Skeletal muscle satellite cell (primary cell): ENCODE results near the gene PDGFB.
"Not testable (repeated sequence)": the region's sequence is repeated elsewhere in the genome, so short reads cannot be mapped to it uniquely, and the experiment has no call there.

ENCODE experiments used
- H3K27me3 ChIP-seq: 2 replicates; pipeline ENCODE4 v1.7.0; 2013; ENCODE audit warnings: low read length; ENCODE audit not compliant: control insufficient read depth, insufficient read depth
- H3K36me3 ChIP-seq: 2 replicates; pipeline ENCODE4 v1.7.0; 2013; ENCODE audit warnings: mild to moderate bottlenecking, control low read depth, low read length; ENCODE audit not compliant: insufficient read depth
- H3K4me1 ChIP-seq: 2 replicates; pipeline ENCODE4 v1.7.0; 2013; ENCODE audit warnings: low read length; ENCODE audit not compliant: control insufficient read depth, insufficient read depth
- H3K4me2 ChIP-seq: 2 replicates; pipeline ENCODE4 v1.7.0; 2013; ENCODE audit warnings: mild to moderate bottlenecking, low read length
- H3K4me3 ChIP-seq: 2 replicates; pipeline ENCODE4 v1.7.0; 2013; ENCODE audit warnings: low read length
- H3K9ac ChIP-seq: 2 replicates; pipeline ENCODE4 v1.7.0; 2013; ENCODE audit warnings: mild to moderate bottlenecking, low read depth, low read length, moderate library complexity
- H3K9me3 ChIP-seq: replicated peaks from 2 replicates; pipeline ENCODE4 v1.7.0; 2013; ENCODE audit warnings: mild to moderate bottlenecking, control low read depth, low read length

Gene PDGFB

DNA sequence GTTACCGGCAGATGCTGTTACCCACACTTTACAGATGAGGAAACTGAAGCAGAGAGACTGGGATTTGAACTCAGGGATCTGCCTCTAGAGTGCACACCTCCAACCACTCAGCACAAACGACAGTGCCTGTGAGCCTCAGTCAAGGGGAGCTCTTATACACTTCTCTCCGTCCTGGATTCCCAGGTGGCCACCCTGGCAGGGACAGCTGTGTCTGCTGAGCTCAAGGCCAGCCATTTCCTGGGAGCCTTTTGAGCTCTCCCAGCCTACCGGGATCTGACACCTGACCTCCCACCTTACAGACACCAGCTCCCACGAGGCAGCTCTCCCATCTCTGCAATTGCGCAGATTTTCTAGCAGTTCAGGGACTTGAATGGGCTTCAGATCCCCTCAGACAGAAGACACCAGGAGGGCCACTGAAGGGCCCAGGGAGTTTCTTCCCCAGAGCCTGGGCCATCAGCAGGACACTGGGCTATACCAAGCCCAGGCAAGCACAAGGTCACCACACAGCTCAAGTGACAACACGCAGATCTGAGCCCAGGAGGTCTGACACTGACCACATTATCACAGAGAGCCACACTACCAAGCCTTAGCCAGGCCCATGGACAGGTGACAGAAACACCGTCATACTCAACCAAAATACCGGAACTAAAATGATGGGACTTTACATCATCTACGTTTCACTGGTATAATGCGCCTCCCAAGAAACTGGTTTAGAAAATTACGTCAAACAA lies 17.1 kb downstream of the PDGFB start:
- Histone ChIP-seq H3K27me3 (no peaks in the 10 kb centered on the region), H3K4me3 (no peak overlapping the region), H3K9ac (no peak overlapping the region), H3K9me3 (no peaks in the 10 kb centered on the region), H3K4me2 (no peak overlapping the region), H3K4me1 (no peaks in the 10 kb centered on the region), H3K36me3 (no peaks in the 10 kb centered on the region)

DNA sequence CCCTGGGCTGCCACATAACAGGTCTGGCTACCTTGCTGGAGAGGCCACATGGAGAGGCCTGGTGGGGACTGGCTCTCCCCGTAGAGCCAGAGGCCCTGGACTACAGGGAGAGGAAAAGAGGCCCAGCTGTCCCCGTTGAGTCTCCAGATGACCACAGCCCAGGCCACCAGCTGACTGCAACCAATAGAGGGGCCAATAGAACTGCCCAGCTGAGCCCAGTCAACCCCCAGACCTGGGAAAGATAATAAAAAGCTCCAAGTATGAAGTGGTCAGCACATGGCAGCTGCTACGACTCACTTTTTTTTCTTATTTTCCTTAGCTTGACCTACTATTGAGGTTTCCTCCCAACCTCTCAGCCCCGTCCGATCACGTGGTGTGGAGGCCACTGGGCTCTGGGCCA lies 18.4 kb downstream of the PDGFB start:
- Histone ChIP-seq H3K9ac (no peak overlapping the region), H3K36me3 (no peaks in the 10 kb centered on the region), H3K4me2 (no peak overlapping the region), H3K4me1 (no peaks in the 10 kb centered on the region), H3K4me3 (no peak overlapping the region), H3K9me3 (no peaks in the 10 kb centered on the region), H3K27me3 (no peaks in the 10 kb centered on the region)

GRCh38 chr22:39225591-39225990 lies 19.2 kb downstream of the PDGFB start:
- Histone ChIP-seq H3K4me3 (no peak overlapping the region), H3K9me3 (no peaks in the 10 kb centered on the region), H3K27me3 (no peaks in the 10 kb centered on the region), H3K4me2 (no peak overlapping the region), H3K36me3 (no peaks in the 10 kb centered on the region), H3K9ac (no peak overlapping the region), H3K4me1 (no peaks in the 10 kb centered on the region)

- Histone ChIP-seq H3K27me3 (no peaks in the 10 kb centered on the region), H3K4me3 (no peak overlapping the region), H3K9ac (no peak overlapping the region), H3K4me2 (no peak overlapping the region), H3K36me3 (no peaks in the 10 kb centered on the region), H3K4me1 (no peaks in the 10 kb centered on the region), H3K9me3 (no peaks in the 10 kb centered on the region)
Observed at GRCh38 chr22:39224550-39224949, 20.2 kb downstream of the PDGFB start.

DNA sequence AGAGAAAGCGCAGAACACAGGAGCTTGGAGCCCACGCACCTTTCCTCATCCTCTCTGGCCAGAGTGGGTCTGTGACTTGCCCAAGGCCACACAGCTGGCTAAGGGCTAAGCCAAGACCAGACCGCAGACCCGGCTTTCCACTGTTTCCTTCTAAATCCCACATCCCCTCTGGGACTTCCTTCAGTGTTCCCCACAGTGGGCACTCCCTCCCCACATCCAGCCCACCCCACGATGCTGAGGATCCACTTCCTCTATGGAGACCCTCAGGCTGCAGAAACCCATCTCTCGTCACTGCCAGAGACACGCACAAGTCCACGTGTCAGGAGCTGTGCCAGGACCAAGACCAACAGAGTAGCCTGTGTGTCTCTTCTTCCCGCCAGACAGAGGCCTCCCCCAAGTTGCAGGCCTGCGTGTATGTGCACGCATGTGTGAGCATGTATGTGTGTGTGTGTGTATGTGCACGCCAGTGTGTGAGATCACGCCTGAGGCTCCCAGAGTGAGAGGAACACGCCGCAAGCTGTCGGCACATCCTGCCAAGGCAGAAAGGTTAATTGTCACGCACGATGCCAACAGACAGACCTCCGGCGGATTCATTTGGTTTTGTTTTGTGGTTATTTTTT lies 21.6 kb downstream of the PDGFB start:
- no peak overlapping the region for H3K4me3 ChIP-seq
- no peak overlapping the region for H3K9ac ChIP-seq
- no peaks in the 10 kb centered on the region for H3K9me3 ChIP-seq
- H3K27me3 ChIP-seq: no peaks in the 10 kb centered on the region
- no peak overlapping the region for H3K4me2 ChIP-seq
- no peaks in the 10 kb centered on the region for H3K36me3 ChIP-seq
- no peaks in the 10 kb centered on the region for H3K4me1 ChIP-seq

DNA sequence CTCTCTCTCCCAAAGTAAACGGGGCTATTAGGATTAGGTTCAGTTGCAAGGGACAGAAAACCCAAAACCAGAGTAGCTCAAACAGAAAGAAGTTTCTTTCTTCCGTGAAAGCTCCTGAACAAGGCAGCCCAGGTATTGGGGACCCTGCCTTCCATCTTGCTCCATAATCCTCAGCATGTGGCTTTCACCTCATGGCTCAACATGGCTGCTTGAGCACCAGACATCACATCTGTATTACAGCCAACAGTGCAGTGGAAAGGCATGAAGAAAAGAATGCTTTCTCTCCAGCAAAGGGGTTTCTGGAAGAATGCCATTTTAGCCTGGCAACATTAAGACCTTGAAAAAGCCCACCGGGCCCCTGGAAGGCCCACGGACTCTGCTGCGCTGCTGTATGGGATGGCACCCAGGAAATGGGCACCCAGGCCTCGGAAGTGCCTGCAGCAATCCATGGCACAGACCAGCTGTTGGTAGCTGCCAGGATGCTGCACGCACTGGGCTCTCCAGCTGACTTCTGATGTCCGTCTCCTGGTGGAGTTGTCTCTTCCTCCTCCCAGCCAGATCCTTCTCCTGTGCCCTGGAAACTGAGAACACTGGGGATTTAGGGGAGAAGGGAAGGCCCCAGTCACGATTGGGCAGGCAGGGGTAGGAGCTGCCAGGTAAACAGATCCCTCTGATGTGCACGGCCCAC lies 22.6 kb downstream of the PDGFB start:
- H3K36me3 ChIP-seq: no peaks in the 10 kb centered on the region
- H3K4me3 ChIP-seq: no peak overlapping the region

DNA sequence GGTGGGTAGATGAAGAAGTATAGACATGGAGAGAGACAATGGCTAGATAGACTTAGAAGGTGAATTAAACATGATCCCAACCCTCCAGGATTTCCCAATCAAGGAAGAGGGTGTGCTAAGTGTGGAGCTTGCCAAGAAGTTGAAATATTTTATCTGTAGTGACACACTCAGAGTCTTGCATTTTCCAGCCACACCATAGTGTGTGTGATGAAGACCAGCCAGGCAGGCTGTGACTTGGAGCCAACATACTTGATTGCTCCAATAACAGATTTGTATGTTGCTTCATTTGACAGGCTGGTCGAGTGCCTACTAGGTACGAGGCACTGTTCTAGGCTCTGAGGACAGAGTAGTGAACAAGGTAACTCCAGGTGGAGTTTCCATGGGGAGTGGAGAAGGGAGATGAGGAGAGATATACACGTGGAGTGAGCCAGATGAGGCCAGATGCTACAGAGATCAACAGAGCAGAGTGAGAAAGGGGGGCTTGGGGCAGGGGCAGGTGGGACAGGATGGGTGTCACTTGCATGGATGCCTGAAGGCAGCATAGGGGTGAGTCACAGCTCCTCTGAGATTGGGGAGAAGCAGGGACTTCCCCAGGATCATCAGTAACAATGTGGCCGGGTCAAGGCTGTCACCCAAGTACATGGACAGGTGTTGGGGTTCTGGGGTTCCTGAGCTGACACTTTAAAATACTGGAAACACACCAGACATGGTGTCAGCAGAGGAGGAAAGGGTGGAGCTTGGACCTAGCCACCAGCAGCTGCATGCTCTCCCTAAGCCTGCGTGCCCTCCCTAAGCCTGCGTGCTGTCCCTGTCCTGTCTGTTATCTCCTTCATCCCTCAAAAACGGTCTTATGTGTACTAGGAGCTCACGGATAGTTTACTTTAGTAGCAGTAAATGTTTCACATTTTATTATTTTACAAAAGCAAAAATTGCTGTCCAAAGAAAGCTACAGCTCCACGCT lies 23.6 kb downstream of the PDGFB start:
- no peaks in the 10 kb centered on the region for H3K4me1 ChIP-seq
- H3K4me3 ChIP-seq: no peak overlapping the region
- H3K27me3 ChIP-seq: no peaks in the 10 kb centered on the region

More for the DNA sequence above, 22.6 kb downstream of the PDGFB start:
- no peak overlapping the region for H3K9ac ChIP-seq
- H3K9me3 ChIP-seq: no peaks in the 10 kb centered on the region
- no peaks in the 10 kb centered on the region for H3K27me3 ChIP-seq
- H3K4me2 ChIP-seq: no peak overlapping the region
- H3K4me1 ChIP-seq: no peaks in the 10 kb centered on the region

GRCh38 chr22:39220450-39220849 lies 24.3 kb downstream of the PDGFB start:
- Histone ChIP-seq H3K4me3 (no peak overlapping the region), H3K9ac (no peak overlapping the region), H3K4me1 (no peaks in the 10 kb centered on the region), H3K4me2 (no peak overlapping the region), H3K36me3 (no peaks in the 10 kb centered on the region), H3K9me3 (no peaks in the 10 kb centered on the region), H3K27me3 (no peaks in the 10 kb centered on the region)

More for the DNA sequence above, 23.6 kb downstream of the PDGFB start:
- Histone ChIP-seq H3K9me3 (no peaks in the 10 kb centered on the region), H3K36me3 (no peaks in the 10 kb centered on the region), H3K9ac (no peak overlapping the region), H3K4me2 (no peak overlapping the region)

DNA sequence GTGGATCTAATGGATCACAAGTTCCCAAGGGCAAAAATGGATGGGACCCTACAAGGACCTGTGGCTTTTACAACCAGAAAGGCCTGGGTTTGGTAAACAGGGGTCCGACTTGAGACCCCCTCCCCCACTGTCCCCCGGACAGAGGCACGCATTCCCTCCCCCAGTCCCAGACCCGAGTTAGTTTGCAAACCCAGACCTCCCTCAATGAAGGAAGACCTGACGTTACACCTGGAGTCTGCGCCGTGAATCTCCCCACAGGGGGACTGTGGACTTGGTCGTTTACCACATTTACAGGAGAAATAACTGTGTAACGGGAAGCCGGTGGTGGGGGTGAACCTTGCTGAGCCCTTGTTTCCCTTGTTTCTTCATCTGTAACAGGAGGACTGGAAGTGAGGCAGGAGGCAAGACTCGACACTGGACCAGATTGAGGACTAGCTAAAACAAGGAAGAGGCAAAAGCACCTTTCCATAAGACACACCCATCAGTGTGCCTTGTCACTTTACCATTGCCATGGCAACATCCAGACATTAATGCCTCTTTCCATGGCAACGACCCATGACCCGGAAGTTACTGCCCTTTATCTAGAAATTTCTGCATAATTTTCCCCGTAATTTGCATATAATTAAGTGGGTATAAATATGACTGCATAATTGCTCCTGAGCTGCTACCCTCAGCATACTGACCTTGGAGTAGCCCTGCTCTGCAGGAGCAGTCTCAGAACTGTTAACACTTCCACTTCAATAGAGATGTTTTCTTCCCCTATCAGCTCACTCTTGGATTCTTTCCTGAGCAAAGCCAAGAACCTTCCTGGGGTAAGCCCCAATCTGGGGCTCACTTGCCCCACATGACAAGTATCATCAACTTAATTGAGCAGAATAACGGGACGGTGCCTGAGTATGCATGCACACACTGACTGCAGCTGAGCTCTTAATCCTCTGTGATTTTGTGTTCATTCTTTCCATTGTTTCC lies 25.4 kb downstream of the PDGFB start:
- Histone ChIP-seq H3K4me2 (no peak overlapping the region), H3K36me3 (no peaks in the 10 kb centered on the region), H3K4me1 (peaks cover 5% of the 10 kb centered on the region), H3K27me3 (no peaks in the 10 kb centered on the region), H3K9me3 (no peaks in the 10 kb centered on the region), H3K4me3 (no peak overlapping the region), H3K9ac (no peak overlapping the region)

GRCh38 chr22:39218432-39218831 lies 26.4 kb downstream of the PDGFB start:
- not testable (repeated sequence) for H3K9ac ChIP-seq, H3K4me3 ChIP-seq

More at GRCh38 chr22:39218432-39218831, 26.4 kb downstream of the PDGFB start:
- H3K4me1 ChIP-seq, H3K4me2 ChIP-seq, H3K27me3 ChIP-seq, H3K9me3 ChIP-seq, H3K36me3 ChIP-seq: not testable (repeated sequence)
